CD4-positive, alpha-beta T cell (primary cell): ENCODE measurements around the gene FUBP3. TPM values are rescaled to one million over a fixed set of nuclear protein-coding genes. Genes with fewer than 3 reads are reported as not detected.

Experiments
- ATAC-seq: fragments of 200-7000 bp; cut with Tn5 transposase; one replicate; pipeline ENCODE4 v1.10.0; 2022; ENCODE audit warnings: mild to moderate bottlenecking; ENCODE audit not compliant: poor library complexity
- CTCF ChIA-PET: fragments of 350-600 bp; sonication (Branson Sonifier 250); formaldehyde crosslinking; loops from one replicate; lab custom pipeline; 2021; ENCODE audit warnings: antibody characterized with exemption, inconsistent platforms; lab: Charles Lee
- POLR2A ChIA-PET: fragments of 350-600 bp; sonication (Branson Sonifier 250); formaldehyde crosslinking; loops from one replicate; lab custom pipeline; 2021; ENCODE audit warnings: antibody characterized with exemption, inconsistent platforms; lab: Charles Lee
- DNase-seq, 14 experiments: peaks; one replicate each; pipeline ENCODE4 v3.0.0-alpha.2; 2013 to 2020; ENCODE audit warnings: mixed read lengths in 2 of 14
- H3K27ac ChIP-seq, 2 donors: one replicate each; pipeline versions ENCODE4 v1.5.1 to v1.7.0; 2013; ENCODE audit warnings: low read length in 2 of 2, low read depth in 1 of 2, mild to moderate bottlenecking in 1 of 2
- H3K27me3 ChIP-seq, 2 experiments: 1 replicate in 1 of 2; 2 replicates in 1 of 2; pipeline versions ENCODE4 v1.6.1 to v1.7.0; 2013; ENCODE audit warnings: low read length in 2 of 2, control low read depth in 1 of 2, mild to moderate bottlenecking in 1 of 2, moderate library complexity in 1 of 2; ENCODE audit not compliant: insufficient read depth in 2 of 2, control insufficient read depth in 1 of 2
- H3K36me3 ChIP-seq: one replicate; pipeline ENCODE4 v1.6.1; 2013; ENCODE audit warnings: low read length, control low read depth; ENCODE audit not compliant: insufficient read depth
- H3K4me1 ChIP-seq: one replicate; pipeline ENCODE4 v1.6.1; 2013; ENCODE audit warnings: low read length, control low read depth; ENCODE audit not compliant: insufficient read depth
- H3K4me3 ChIP-seq: one replicate; pipeline ENCODE4 v1.5.1; 2013; ENCODE audit warnings: mild to moderate bottlenecking, low read length, moderate library complexity
- H3K9me3 ChIP-seq, 2 experiments: 1 replicate in 1 of 2; 2 replicates in 1 of 2; pipeline versions ENCODE4 v1.6.1 to v1.7.0; 2013; ENCODE audit warnings: low read length in 2 of 2, mild to moderate bottlenecking in 2 of 2, control low read depth in 1 of 2, moderate library complexity in 1 of 2; ENCODE audit not compliant: control insufficient read depth in 1 of 2, insufficient read depth in 1 of 2
- H3K27ac Mint-ChIP-seq: one replicate; pipeline ENCODE4 v1.8.0; 2020; ENCODE audit warnings: mixed read lengths
- H3K27me3 Mint-ChIP-seq: one replicate; pipeline ENCODE4 v1.8.0; 2021; ENCODE audit warnings: mixed read lengths
- H3K36me3 Mint-ChIP-seq: one replicate; pipeline ENCODE4 v1.8.0; 2021; ENCODE audit warnings: low read depth, mixed read lengths
- H3K4me1 Mint-ChIP-seq: one replicate; pipeline ENCODE4 v1.8.0; 2021; ENCODE audit warnings: low read depth, mixed read lengths
- H3K4me3 Mint-ChIP-seq: one replicate; pipeline ENCODE4 v1.8.0; 2020; ENCODE audit warnings: mild to moderate bottlenecking, mixed read lengths
- H3K9me3 Mint-ChIP-seq: one replicate; pipeline ENCODE4 v1.8.0; 2020; ENCODE audit warnings: mixed read lengths
- CTCF ChIP-seq: fragments of 200-600 bp; IDR thresholded peaks from one replicate; pipeline ENCODE4 v1.8.0; 2022; ENCODE audit warnings: antibody characterized with exemption, mild to moderate bottlenecking
- intact Hi-C, 2 experiments: fragments of 100-400 bp; cut with DNase I in 1 of 2; cut with micrococcal nuclease in 1 of 2; formaldehyde crosslinking; loops; one replicate each; pipeline versions ENCODE4 v1.15.1 to v1.9.0; 2023 to 2025; cut with DNase I, micrococcal nuclease
- total RNA-seq, 174 experiments: library from RNA in 2 of 174; stranded (reverse) in 2 of 174; gene quantifications; one replicate each; pipeline ENCODE4 v1.2.3 and lab custom pipeline; 2021 to 2026

The FUBP3 gene
- total RNA-seq, 2 experiments from 2014 or later = 21.2 to 30.2 TPM

DNA sequence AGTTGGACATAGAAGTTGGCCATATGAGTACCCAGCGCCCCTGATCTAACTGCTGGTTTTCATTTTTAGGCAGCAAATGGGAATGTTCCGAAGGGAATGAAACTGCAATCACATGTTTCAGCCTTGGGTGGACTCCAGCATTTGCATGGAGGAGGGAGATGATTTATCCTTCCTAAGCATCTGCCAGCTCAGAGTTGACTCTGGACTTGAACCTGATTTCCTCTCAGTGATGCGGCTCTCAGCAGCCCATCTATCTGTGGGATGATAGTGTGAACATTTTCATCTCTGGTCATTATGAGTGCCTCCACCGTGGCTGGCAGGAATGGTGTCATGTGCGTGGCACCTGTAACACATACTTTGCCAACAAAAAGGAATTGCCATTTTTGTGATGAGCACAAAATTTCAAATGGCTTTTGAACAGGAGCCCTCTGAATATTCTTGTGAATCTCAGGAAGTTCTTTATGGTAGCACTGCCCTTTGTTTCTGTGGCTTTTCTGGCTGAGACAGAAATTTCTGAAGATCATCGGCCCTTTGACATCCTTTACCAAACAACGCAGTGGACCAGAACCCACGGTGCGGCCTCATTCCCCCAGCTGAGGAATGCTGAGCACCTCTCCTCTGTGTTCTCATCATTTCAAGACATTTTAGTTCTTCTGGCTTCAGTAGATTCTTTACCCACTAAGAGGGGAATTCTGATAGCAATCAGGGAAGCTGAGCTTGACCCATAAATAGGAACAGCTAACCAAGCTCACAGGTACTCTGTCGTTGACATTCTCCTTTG lies 28.5 kb downstream of the FUBP3 start:
- POLR2A ChIA-PET = no interaction called here

DNA sequence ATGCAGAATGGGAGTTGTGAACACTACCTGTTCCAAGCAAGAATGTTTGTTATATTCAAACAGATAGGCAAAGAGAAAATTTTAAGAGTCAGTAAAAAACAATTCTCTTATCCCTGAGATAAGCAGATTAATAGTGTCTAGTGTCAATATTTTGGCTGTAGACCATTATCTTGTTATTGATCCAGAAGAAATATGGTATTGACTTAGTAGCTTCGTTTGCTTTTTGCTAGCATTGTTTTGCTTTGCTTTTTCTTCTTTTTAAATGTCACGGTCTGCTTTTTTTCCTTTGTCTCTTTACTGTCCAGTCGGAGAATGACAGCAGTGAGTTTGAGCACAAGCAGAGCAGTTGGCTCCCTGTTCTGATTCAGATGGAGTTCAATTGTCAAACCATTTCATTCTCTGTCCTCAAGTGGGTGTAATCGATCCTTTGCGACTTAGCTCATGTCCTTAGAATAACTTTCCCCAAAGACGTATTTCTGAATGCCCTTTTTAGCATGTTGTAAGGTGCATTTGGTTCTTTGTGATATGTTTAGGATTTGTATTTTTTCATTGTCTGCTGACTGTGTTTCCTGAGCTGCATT lies 29.3 kb downstream of the FUBP3 start:
- no peaks in the 10 kb centered on the region for H3K9me3 Mint-ChIP-seq
- ChIA-PET POLR2A (no interaction called here), CTCF (no interaction called here)
- Histone ChIP-seq H3K36me3 (peaks cover 51% of the 10 kb centered on the region), H3K4me1 (no peaks in the 10 kb centered on the region), H3K27ac (no peak overlapping the region), H3K4me3 (no peak overlapping the region), H3K9me3 (no peaks in the 10 kb centered on the region), H3K27me3 (no peaks in the 10 kb centered on the region)
- TF ChIP-seq CTCF = no peak
- no peaks in the 10 kb centered on the region for H3K27me3 Mint-ChIP-seq
- H3K27ac Mint-ChIP-seq = no peak overlapping the region
- no peak overlapping the region for H3K4me3 Mint-ChIP-seq
- H3K4me1 Mint-ChIP-seq = no peaks in the 10 kb centered on the region
- ATAC-seq (no peak), DNase-seq (no peak)
- H3K36me3 Mint-ChIP-seq = peaks cover 77% of the 10 kb centered on the region
- intact Hi-C loops = no loop called here

More for the DNA sequence above, 28.5 kb downstream of the FUBP3 start:
- Histone ChIP-seq H3K27me3 (no peaks in the 10 kb centered on the region), H3K36me3 (peaks cover 43% of the 10 kb centered on the region), H3K9me3 (no peaks in the 10 kb centered on the region), H3K4me3 (no peak overlapping the region), H3K27ac (no peak overlapping the region), H3K4me1 (no peaks in the 10 kb centered on the region)
- TF ChIP-seq CTCF = no peak
- peaks cover 73% of the 10 kb centered on the region for H3K36me3 Mint-ChIP-seq
- H3K9me3 Mint-ChIP-seq = no peaks in the 10 kb centered on the region
- DNase-seq (no peak), ATAC-seq (no peak)
- no peak overlapping the region for H3K27ac Mint-ChIP-seq
- CTCF ChIA-PET = interaction anchor here (0.6 kb wide), 1 partner anchor 11 kb away, joined by 3 read pairs; no protein-coding TSS in a partner anchor
- H3K4me3 Mint-ChIP-seq = no peak overlapping the region
- no peaks in the 10 kb centered on the region for H3K27me3 Mint-ChIP-seq
- intact Hi-C loops = no loop called here
- no peaks in the 10 kb centered on the region for H3K4me1 Mint-ChIP-seq

GRCh38 chr9:130609163-130609562 lies 29.8 kb downstream of the FUBP3 start:
- no peaks in the 10 kb centered on the region for H3K4me1 Mint-ChIP-seq
- POLR2A ChIA-PET = no interaction called here
- CTCF ChIA-PET = no interaction called here
- H3K27ac Mint-ChIP-seq = no peak overlapping the region
- Histone ChIP-seq H3K4me3 (no peak overlapping the region), H3K27ac (no peak overlapping the region), H3K9me3 (no peaks in the 10 kb centered on the region), H3K4me1 (no peaks in the 10 kb centered on the region), H3K27me3 (no peaks in the 10 kb centered on the region), H3K36me3 (peaks cover 54% of the 10 kb centered on the region)
- H3K9me3 Mint-ChIP-seq = no peaks in the 10 kb centered on the region
- no peak for ATAC-seq
- no peaks in the 10 kb centered on the region for H3K27me3 Mint-ChIP-seq
- peaks cover 77% of the 10 kb centered on the region for H3K36me3 Mint-ChIP-seq
- DNase-seq = no peak
- intact Hi-C loops = no loop called here
- no peak overlapping the region for H3K4me3 Mint-ChIP-seq
- TF ChIP-seq CTCF = no peak
